ENCODE results near the gene CACNA1H.

Gene CACNA1H

GRCh38 chr16:1123525-1124230 is 29.2 kb upstream of the CACNA1H start:
- DNase-seq, result no peak

GRCh38 chr16:1124291-1124690 is 28.6 kb upstream of the CACNA1H start:
- DNase-seq, result no peak

GRCh38 chr16:1124795-1125194 is 28.1 kb upstream of the CACNA1H start:
- DNase-seq, result no peak

GRCh38 chr16:1125471-1125870 is 27.4 kb upstream of the CACNA1H start:
- DNase-seq, result no peak

DNA sequence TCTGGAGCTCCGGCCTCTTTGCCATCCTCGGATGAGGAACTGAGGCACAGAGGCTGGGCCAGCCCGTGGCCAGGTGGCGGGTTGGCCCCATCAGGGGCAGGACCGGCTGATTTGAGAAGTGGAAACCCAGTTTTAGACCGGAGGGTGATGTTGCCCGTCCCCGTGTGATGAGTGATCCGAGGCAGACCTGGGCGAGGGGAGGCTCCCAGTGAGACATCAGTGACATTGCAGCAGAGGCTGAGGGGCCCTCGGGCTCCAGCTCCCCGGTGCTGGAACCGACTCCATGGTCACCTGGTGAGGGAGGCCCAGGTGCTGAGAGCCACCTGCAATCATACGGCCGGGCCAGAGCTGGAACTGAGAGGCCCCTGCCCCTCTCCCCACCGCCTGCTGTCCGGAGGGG is 26.9 kb upstream of the CACNA1H start:
- DNase-seq, result no peak

DNA sequence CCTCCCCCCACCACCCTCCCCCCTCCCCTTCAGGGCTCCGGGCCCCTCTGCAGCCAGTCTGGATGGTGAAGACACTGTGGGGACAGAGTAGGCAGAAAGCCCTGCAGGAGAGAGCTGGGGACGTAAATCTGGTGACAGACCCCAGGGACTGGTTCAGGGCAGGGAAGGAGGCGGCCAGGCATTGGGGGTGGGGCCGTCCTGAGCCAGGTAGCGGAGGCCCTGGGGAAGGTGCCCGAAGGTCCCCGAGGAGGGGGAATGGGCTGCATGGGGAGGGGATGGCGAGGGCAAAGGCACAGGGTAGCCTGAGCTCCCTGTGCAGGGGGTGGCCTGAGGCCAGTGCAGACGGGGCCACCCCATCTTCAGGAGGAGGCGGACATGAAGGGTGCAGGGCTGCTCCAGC is 26.3 kb upstream of the CACNA1H start:
- DNase-seq, result no peak

- no peak for DNase-seq
Observed at GRCh38 chr16:1127101-1127500, 25.8 kb upstream of the CACNA1H start.

GRCh38 chr16:1127971-1128715 is 24.8 kb upstream of the CACNA1H start:
- no peak for DNase-seq

DNA sequence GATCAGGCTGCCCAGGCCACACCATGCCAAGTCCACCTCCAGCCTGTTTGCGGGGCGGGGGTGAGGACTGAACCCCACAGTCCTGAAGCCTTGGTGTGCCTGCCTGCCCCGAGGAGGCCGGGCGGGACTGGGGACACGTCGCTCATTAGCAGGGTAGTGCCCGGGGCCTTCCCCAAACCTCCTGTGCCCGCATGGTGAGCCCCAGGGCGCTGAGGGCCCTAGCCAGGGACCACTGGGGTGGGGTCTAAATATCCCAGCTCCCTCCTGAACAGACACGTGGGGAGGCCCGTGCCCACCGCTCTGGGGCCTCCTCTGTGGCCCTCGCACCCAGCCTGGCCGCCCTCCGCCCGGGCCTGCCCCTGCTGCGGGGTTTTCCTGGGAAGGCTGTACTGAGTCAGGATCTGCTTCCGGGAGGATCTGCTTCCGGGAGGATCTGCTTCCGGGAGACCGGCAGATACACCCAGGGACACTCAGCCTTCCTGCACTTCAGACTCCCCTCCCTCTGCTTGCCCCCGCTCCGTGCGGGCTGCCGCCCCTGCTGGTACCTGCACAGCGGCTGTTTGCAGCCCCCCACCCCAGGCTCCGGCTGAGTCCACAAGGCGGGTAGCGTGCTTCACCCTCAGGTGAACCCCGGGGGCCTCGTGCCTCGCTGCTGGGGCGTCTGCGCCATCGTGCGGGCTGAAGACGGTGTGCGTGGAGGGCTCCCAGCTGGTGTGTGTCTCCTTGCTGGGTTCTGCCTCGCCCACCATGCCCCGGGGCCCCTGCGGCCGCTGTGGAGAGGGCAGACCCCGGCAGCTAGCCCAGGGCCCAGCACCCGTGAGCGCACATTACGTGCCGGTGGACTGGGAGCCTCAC is 23.6 kb upstream of the CACNA1H start:
- no peak for DNase-seq

DNA sequence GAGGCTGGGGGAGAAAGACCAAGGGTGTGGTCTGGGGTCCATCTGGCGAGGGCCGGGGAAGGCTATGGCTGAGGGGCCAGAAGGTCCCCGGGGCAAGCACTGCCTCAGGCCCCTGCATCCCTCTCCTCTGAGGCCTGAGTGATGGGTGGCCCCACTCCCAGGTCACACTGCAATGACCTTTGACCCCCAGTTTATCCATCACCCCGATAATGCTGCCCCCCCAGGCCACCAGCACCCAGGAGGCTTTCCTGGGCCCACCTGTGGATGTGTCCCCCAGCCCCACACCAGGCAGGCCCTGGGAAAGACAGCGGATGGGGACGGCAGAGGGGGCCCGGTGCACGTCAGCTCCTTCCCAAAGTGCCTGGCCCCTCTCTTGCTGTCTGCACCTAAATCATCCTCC is 22.5 kb upstream of the CACNA1H start:
- no peak for DNase-seq

- DNase-seq, result no peak
Observed at GRCh38 chr16:1131378-1131994, 21.4 kb upstream of the CACNA1H start.

- no peak for DNase-seq
Observed at GRCh38 chr16:1132431-1132830, 20.5 kb upstream of the CACNA1H start.

DNA sequence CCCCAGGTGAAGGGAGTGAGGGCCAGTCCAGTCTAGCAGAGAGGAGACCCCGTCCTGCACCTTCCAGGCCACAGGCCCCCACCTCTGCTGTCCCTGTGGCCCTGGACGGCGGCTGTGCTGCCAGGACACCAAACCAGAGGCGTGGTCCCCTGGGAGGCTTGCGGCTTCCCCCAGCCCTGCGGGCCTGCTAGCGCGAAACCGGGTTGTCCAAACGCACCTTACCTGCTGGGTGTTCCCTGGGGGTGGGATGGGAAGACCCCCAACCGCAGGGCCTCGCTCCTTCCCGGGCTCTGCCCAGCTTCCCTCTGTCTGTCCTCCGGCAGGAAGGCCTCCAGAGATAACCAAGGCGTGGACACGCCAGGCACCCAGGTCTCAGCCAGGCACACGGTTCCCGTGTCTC is 19.6 kb upstream of the CACNA1H start:
- DNase-seq, result no peak

GRCh38 chr16:1133810-1134520 is 18.9 kb upstream of the CACNA1H start:
- DNase-seq, result no peak

DNA sequence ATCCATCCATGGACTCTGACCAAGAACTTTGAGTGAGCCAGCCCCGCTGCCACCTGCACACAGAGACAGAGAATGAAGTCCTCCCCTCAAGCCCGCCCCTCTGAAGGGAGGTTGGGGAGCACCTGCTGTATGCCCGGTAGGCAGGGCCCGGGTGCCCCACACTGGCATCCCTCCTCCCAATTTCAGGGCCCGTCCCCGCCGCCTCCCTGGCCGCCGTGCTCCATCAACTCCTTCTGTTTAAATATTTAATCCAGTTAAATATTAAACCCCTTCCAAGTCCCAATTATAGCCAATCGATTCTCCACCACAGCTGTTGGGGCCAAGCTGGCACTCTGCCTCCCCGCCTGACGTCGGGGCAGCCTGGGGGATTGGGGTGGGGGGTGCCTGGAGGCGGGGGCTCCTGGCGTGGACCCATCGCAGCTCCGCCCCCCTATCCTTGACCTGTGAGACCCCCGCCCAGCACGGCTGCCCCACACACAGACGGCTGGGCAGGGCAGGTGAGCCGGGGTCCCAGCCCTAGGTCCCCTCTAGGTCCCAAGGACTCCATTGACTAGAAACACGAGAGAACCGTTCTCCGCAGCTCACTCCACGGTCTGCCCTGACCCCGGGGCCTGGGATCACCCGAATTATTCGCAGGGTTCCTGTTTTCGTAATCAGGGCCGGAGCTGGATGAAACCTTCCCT is 18.0 kb upstream of the CACNA1H start:
- DNase-seq, result no peak

DNA sequence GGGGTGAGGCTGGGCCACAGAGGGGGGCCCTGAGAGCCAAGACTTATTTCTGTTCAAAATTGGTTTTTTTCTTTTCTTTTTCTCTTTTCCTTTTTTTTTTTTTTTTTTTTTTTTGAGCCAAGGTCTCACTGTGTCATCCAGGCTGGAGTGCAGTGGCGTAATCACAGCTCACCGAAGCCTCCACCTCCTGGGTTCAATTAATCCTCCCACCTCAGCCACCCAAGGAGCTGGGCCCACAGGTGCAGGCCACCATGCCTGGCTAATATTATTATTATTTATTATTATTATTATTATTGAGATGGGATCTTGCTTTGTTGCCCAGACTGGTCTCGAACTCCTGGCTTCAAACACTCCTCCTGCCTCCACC is 17.5 kb upstream of the CACNA1H start:
- DNase-seq, result no peak

DNA sequence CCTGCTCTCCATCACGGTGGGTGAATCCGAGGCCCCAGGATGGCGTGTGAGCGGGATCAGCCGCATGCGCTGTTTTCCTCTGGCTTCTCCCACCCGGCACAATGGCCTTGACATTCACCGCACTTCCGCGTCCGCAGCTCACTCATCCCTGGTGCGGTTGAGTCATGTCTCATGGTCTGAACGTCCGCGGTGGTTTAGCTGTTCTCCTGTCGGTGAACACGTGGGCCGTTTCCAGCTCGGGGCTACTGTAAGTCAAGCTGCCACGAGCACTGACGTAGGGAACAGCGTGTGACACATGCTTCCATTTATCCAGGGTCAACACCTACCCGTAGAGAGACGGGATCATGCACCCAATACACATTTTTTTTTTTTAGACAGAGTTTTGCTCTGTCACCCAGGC is 15.3 kb upstream of the CACNA1H start:
- DNase-seq, result no peak

- DNase-seq, result no peak
Observed at GRCh38 chr16:1140582-1141162, 12.2 kb upstream of the CACNA1H start.

GRCh38 chr16:1141191-1141590 is 11.7 kb upstream of the CACNA1H start:
- DNase-seq, result no peak

DNA sequence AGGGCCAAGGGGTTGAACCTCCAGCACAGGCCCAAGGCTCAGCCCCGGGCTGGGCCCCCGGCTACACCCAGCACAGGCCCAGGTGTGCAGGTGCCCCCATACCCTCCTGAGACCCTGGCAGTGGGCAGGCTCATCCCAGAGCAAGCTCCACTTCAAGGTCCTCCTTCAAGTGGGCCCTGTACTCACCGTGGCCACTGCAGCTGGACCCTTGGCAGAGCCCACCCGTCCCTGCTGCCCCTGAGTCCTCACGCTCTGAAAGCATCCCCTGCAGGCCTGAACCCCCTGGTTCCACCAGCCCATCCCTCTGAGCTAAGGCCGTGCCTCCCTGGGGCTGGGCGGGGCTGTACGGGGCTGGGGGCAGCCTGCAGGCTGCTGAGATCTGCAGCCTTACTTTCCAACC is 11.2 kb upstream of the CACNA1H start:
- no peak for DNase-seq

GRCh38 chr16:1142911-1143310 is 10.0 kb upstream of the CACNA1H start:
- DNase-seq, result no peak

All from NCI-H510A (cell line).